Measurements from ENCODE around the gene PAPPA2. TPM values are rescaled to one million over a fixed set of nuclear protein-coding genes. Genes with fewer than 3 reads are reported as not detected.
"Not testable (repeated sequence)": the region's sequence is repeated elsewhere in the genome, so short reads cannot be mapped to it uniquely, and the experiment has no call there.

Gene PAPPA2, protein sequence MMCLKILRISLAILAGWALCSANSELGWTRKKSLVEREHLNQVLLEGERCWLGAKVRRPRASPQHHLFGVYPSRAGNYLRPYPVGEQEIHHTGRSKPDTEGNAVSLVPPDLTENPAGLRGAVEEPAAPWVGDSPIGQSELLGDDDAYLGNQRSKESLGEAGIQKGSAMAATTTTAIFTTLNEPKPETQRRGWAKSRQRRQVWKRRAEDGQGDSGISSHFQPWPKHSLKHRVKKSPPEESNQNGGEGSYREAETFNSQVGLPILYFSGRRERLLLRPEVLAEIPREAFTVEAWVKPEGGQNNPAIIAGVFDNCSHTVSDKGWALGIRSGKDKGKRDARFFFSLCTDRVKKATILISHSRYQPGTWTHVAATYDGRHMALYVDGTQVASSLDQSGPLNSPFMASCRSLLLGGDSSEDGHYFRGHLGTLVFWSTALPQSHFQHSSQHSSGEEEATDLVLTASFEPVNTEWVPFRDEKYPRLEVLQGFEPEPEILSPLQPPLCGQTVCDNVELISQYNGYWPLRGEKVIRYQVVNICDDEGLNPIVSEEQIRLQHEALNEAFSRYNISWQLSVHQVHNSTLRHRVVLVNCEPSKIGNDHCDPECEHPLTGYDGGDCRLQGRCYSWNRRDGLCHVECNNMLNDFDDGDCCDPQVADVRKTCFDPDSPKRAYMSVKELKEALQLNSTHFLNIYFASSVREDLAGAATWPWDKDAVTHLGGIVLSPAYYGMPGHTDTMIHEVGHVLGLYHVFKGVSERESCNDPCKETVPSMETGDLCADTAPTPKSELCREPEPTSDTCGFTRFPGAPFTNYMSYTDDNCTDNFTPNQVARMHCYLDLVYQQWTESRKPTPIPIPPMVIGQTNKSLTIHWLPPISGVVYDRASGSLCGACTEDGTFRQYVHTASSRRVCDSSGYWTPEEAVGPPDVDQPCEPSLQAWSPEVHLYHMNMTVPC (N-terminal part only)
- 2.0 and 2.1 TPM in 2 replicates for total RNA-seq (2014; rRNA removed; shearing (Covaris generic))

DNA sequence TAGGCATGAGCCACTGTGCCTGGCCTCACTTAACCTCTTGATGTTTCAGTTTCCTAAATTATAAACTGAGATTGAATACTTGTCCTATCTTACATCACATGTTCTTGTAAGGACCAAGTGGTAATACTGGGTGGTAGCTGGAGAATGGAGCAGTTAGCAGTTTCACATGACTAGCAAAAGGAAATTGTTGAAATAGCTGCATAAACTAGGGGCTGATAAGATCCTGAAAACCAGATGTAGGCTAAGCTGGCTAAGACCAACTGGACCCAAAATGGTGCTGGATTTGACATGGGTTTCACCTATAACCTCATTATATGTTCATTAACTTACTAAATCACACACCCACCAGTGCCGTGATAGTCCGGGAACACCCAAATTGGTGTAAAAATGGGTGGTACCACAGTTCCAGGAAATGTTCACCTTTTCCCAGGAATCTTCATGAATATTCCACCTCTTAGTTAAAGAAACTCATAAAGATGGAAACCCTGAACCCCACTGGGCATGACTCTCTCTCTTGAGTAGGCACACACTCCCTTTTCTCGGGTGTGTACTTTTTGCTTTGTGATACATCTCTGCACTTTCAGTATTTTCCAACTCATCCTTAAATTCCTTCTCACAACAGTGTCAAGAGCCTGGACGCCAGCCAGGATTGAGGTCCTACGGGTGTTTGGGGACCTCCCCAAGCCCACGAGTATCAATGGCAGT lies at the start of gene PAPPA2:
TSS of gene PAPPA2 (plus strand) at position 502 of the 705 bp plus-strand sequence. CDS start 93,148 bp downstream, outside the sequence.
- no peak for DNase-seq (ENCODE audit: low spot score)

DNA sequence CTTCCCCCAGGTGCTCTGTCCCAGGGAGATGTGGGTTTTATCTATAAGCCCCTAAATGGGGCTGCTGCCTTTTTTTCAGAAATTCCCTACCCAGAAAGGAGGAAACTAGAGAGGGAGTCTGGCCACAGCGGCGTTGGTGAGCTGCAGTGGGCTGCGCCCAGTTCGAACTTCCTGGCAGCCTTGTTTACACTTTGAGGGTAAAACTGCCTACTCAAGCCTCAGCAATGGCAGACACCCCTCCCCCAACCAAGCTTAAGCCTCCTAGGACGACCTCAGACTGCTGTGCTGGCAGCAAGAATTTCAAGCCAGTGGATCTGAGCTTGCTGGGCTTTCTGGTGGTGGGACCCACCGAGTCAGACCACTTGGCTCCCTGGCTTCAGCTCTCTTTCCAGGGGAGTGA lies 46.2 kb upstream of the PAPPA2 start:
- DNase-seq (ENCODE audit: low spot score): peak; percentile 43

DNA sequence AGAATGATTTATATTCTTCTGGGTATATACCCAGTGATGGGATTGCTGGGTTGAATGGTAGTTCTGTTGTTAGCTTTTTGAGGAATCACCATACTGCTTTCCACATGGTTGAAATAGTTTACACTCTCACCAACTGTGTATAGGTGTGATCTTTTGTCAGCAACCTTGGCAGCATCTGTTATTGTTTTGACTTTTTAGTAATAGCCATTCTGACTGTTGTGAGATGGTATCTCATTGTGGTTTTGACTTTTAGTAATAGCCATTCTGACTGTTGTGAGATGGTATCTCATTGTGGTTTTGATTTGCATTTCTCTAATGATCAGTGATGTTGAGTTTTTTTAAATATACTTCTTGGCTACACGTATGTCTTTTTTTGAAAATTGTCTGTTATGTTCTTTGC lies 43.4 kb upstream of the PAPPA2 start:
- DNase-seq (ENCODE audit: low spot score): not testable (repeated sequence)

DNA sequence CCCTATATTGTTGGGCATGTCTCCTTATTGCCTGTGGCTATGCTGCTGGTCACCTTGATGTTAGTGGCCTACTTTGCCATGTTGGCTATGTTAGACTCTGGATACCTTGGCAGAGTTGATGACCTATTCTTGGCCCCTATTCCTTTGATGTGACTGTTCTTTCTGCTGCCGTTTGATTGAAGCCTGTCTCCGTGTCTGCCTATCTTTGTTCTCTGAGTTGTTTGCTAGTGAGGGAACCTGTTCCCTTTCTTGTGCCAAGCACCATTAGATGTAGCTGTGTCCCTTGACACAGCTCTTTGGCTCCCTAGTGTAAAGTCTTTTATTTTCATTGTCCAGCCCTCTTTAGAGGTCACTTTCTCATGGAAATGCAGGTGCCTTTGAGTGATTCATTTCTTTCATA lies 28.7 kb upstream of the PAPPA2 start:
- no peak for DNase-seq (ENCODE audit: low spot score)

DNA sequence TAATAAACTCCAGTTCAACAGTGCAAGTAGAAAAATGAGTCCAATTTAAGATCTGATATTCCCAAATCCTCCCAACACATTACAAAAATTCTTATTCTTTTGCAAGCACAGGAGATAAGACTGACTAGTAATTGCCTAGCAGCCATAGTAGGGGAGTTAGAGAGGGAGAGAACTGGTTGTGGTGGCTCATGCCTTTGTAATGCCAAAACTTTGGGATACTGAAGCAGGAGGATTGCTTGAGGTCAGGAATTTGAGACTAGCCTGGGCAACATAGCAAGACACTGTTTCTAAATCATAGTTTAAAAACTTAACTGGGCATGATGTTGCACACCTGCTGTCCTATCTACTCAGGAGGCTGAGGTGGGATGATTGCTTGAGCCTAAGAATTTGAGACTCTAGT lies 26.7 kb upstream of the PAPPA2 start:
- DNase-seq (ENCODE audit: low spot score): no peak

DNA sequence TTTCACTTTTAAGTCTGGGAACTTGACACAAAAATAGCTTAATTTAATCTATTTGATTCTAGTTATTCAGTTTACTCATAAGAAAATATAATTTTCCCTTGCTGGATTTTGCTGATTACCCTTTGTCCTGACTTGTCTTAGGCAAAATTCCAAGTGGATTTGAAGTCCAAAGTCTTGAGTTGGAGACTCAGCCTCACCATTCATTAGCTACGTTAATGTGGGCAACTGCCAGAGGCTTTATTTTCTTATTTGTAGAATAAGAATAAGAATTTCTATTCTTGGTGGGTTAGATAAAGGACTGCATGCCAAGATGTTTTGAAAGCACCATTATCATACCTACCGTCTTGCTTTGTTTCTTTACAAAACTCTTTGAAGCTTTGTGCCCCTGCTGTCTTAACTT lies 22.8 kb upstream of the PAPPA2 start:
- DNase-seq (ENCODE audit: low spot score): no peak

DNA sequence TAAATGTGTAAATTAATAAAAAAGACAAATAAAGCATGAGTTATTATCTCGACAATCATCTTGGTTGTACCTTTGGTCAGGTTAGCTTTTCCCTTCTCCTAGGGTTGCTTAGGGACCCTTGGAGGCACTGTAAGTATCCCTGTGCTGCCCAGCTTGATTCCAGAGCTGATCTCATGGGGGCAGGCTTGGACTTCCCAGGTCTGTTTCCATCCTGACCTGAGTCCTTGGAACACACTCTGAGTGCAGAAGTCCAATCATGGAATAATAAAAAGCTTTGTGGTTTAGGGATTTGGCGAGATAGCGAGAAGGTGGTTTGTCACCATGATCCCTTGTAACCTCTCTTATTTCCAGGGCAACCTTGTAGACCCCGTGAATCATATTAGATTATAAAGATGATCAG lies 18.7 kb upstream of the PAPPA2 start:
- no peak for DNase-seq (ENCODE audit: low spot score)

DNA sequence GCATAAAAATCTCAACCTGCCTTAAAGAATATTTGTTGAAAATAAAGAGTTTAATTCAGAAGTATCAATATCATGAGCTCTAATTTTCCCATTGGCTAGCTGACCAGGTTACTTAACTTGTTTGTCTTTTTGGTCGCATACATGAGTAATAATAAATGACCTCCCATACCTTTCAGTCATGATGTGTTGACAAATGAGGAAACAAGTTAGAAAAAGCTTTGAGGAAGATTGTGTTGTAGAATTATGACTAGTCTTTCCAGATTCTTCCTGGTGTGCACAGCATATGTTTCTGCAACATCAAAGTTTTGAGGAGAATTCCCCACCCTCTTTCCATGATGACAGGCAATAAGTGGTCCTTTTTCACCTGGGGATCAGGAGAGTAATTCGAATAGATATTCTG lies 17.6 kb upstream of the PAPPA2 start:
- no peak for DNase-seq (ENCODE audit: low spot score)

DNA sequence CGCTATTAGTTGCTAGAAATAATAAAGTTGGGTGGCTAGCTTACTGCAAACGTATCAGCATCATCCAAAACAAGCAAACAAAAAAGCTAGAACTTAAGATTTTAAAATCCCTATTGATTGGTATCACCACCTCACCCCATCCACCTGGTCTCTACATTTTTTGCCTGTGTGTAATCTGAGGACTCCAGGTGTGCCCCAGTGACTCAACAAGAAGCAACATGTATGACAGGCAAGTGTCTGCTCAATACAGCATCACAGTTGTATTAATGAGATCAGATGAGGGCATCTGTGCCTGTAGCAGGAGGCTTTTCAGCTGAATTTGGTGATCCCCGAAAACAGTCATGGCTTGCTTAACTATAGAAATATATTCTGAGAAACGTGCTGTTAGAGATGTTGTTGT lies 14.6 kb upstream of the PAPPA2 start:
- DNase-seq (ENCODE audit: low spot score): no peak

DNA sequence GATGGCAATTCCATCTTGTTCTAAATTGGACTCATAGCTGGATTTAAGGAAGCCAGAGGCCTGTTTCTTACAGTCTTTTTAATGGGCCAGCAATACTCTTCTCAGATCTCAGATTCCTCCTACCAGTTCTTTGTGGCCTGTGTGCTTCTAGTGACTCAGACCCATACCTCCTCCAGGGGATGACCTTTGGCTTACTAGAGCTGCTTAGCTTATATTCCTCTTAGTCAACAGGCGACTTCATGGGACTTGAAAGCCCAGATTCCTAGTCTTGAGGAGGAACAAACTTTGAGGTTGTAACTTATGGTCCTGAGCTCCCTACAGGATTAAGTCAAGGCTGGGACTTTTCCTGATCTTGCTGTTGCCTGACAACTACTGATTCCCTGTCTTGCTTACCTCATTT lies 12.4 kb upstream of the PAPPA2 start:
- DNase-seq (ENCODE audit: low spot score): peak; percentile 7

DNA sequence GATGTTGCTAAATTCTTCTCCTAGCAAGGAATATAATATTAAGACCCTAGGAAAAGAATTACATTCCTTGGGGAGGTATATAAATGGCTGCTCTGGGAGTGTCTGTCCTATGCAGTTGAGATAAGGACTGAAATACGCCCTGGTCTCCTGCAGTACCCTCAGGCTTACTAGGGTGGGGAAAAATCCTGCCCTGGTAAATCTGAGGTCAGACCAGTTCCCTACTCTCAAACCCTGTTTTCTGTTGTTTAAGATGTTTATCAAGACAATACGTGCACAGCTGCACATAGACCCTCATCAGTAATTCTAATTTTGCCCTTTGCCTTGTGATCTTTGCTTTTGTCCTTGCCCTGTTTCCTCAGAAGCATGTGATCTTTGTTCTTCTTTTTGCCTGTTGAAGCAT lies 11.2 kb upstream of the PAPPA2 start:
- not testable (repeated sequence) for DNase-seq (ENCODE audit: low spot score)

DNA sequence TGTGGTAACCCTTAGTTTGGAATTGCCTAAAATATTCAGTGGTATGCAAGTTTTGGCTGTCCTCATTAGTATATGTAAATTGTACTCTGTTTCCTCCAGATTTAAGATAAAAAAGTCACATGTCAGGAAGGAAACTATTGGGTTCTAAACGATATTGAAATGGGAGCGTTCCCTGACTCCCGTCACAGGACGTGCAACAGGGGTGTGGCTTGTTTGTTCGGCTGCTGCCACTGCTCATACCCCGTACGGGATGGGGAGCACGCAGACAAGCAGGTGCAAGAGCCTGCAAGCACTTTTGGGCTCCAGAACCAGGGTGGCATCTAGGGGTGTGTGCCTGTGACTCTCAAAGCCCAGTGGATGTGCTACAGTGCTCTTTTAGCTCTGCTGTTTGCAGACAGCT lies 6.2 kb upstream of the PAPPA2 start:
- DNase-seq (ENCODE audit: low spot score): no peak

DNA sequence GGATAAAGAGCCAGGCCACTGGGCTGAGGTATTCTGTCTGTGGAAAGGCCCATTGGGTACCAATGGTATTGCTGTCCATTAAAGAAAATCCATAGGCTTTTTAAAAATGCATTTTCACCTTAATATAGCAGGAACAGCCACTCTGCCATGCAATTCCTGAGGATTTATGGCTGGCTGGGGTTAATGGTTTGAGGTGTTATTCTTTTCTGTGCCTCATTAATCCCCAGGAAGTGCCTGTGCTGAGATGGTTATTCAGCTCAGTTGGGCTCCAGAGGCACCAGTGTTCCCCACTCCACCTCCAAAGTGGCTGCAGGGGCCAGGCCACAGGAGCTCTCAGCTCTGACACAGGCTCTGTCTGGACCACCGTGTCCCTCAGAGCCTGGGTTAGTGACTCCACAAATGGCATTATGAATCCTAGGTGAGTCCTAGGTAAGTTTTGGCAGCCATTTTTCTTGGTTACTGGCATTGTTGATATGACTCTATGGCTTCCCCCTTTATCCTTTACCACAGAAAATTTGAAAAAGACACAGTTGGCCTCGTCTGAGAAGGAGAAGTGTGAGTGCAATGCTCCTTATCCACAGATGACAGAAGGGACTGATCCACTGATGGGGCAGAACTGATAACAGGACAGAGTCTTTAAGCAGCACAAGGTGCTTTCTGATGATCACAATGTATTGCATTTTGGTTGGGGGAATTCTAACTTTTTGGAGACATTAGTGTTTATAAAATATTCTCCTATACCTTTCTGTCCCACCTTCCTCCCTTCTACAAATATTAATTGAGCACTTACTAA lies 2.2 kb upstream of the PAPPA2 start:
- DNase-seq (ENCODE audit: low spot score): no peak

DNA sequence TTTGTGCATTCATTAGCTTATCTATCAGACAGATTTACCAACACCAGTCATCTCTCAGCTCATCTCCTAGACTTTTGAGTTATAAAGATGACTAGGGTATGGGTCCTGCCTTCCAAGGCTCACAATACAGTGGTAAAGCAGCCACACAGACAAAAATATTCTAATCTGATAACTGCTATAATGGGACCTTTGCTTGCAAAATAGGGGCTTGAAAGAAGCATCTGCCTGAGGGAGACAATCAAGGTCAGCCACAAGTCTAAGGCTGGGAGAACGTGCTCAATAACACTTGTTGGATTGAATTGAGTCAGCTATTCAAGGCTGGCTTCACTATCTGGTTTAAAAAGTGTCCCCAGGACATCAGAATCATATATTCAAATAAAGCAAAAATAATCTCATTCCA lies 1.4 kb upstream of the PAPPA2 start:
- DNase-seq (ENCODE audit: low spot score): no peak

DNA sequence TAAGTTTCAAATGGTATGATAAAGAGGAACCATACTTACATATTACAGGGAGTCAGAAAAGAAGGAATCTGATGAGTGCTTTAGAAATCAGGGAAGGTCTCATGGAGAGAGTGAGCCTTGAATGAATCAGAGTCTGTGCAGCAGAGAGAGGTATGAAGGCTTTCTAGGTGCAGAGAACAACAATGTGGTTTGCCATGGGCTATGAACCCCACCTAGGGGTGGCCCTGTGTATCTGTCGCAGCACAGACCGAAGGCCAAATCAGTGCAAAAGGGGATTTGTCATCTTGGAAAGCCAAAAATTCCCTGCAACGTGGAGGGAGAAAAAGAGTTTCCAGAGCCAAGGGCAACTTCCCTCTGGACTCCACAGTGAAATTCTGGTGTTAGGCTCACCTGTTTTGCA lies 3.5 kb downstream of the PAPPA2 start:
- peak; percentile 6 for DNase-seq (ENCODE audit: low spot score)

DNA sequence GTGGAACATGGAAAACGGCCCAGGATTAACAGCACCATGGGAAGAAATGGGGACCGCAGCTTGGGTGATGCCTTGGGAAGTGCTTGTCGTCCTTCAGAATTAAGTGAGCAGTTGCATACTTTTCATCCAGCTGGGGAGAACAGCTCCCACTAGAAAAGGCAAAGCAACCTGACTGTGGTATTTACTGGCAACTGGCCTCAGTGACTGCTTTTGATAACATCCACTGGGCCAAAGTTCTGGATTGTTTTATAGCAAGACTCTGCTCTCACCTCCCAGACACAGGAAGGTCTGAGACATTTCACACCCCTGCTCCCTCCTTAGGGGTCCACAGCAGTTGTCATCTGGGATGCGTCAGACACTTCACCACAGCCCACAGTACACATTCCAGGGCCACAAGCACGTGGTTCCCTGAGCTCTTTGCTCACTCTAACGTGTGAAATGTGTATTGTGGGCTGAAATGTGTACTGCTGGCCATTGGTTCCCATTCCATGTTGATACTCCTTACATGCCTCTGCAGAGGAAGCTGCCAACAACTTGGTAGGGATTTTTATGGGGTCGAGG lies 6.6 kb downstream of the PAPPA2 start:
- peak; percentile 16 for DNase-seq (ENCODE audit: low spot score)

DNA sequence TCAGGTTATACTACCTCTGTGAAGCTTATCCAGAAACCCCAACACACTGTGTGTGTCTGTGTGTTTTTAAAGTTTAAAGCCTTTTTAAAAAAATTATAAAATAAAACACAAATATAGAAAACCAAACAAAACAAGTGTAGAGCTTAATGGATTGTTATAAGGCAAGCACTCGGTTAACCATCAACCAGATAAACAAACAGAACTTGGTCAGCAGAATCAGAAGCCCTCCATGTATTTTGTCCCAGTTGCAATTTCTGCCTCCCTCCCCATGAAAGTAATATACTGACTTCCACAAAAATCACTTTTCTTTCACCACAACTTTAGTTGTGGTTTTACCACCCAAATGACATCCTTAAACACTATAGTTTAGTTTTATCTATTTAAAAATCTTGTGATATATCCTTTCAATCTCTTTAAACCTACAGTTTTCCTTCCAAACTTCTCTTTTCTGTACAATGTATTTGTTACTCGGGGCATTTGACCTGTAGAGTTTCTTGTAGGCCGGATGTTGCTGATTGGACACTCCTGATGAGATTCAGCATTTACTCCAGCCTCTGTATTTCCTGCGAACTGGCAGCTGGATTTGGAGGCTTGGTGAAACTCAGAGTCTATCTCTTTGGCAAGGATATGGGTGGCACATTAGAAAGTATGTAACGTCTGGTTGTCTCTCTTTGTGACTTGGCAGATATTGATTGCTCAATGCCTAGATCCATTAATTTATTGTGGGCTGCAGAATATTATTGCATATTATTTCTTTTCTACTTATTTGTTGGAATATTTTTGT lies 8.6 kb downstream of the PAPPA2 start:
- DNase-seq (ENCODE audit: low spot score): no peak

DNA sequence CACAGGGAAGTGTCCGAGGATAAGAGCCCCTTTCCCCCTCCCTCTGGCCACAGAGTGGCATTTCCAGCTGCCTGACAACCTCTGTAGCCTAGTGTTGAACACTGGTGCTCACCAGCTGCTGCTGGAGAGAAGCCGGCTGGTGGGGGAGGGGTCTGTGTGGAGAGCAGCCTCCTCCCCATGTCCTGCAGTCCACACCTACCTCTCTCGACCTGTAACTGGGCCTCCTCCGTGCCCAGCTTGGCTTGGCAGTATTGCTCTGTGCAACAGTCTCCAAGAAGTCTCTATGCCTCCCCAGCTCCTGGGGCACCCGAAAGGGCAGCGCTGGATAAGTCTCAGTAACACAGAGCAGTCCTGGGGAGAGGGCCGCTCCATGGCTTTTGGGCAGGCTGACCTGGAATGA lies 17.0 kb downstream of the PAPPA2 start:
- DNase-seq (ENCODE audit: low spot score): no peak

DNA sequence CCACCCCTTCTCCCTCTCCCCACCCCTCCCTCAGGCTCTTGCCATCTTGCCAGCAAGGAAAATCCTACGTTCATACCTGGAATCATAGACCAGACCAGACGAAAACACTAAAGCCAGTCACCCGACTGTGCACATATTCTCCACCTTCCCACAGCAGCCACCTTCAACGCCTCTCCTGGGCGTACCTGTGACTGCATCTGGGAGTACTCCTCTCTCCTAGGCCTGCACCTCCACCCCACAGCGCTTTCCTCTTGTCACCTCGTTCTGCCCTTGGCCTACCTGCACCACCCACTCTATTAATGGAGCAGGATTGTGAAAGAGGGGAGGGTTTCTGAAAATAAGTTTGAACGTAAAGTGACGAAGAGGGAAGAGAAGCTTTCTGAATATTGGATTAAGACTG lies 17.8 kb downstream of the PAPPA2 start:
- DNase-seq (ENCODE audit: low spot score): no peak

DNA sequence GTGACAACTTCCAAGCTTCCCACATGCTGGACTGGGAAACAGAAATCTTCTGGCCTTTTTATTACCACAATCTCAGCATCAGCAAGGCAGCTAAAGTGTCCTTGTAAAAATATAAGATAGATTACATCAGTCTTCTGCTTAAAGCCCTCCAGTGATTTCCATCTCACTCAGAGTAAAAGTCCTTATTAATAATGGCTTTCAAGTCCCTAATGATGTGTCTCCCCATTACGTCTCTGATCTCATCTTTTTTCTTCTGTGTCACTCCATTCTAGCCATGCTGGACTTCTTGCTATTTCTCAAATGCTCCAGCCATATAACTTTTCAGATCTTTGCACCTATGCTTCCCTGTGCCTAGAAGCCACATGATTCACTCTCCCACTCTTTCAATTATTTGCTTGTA lies 22.1 kb downstream of the PAPPA2 start:
- DNase-seq (ENCODE audit: low spot score): no peak
